Peyer's patch (tissue), 4 donors: Measurements from ENCODE around the gene COL27A1.

Source experiments
- POLR2A ChIP-seq, 2 donors: fragments of 450-650 bp; IDR thresholded peaks; one replicate each; pipeline ENCODE4 v1.5.1; 2017; ENCODE audit warnings: antibody characterized with exemption in 2 of 2, mild to moderate bottlenecking in 2 of 2, moderate library complexity in 2 of 2
- TF ChIP-seq, protein P1 (sequence below), 6 experiments: fragments of 450-650 bp in 4 of 6; fragments of 200-600 bp in 2 of 6; sonication (generic) in 1 of 6; IDR thresholded peaks; one replicate each; pipeline ENCODE4 v1.5.1; 2017 to 2019; ENCODE audit warnings: antibody characterized with exemption in 6 of 6, mild to moderate bottlenecking in 3 of 6, moderate library complexity in 1 of 6

DNA sequence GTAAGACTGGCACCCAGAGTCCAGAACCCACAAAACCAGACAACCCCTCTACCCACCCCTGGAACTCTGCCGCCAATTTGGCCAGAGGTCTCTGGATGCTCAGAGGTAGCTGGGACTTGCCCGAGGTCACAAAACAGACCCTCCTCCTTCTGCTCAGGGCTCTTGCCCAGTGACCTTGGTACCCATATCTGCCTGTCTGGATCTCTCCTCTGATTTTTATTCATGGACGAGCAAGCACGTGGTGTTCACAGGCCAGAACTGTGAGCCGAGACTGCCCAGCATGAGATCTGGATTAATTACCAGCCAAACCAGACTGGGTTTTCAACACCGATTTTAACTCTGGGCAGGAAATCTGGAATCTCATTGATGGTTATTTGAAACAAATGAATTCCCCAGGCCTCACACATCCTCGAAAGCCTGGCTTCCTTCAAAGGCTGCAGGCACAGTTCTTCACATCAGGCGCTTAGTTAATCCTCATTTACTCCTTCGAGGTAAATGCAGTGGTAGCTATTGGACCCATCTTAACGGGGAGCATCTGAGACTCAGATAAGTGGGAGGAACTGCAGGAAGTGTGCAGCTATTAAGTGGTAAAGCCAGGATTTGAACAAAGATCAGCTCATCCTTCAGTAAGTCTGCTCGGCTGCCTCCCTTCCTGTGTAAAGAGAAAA lies 21.4 kb downstream of the COL27A1 start:
- TF ChIP-seq, protein P1, sequence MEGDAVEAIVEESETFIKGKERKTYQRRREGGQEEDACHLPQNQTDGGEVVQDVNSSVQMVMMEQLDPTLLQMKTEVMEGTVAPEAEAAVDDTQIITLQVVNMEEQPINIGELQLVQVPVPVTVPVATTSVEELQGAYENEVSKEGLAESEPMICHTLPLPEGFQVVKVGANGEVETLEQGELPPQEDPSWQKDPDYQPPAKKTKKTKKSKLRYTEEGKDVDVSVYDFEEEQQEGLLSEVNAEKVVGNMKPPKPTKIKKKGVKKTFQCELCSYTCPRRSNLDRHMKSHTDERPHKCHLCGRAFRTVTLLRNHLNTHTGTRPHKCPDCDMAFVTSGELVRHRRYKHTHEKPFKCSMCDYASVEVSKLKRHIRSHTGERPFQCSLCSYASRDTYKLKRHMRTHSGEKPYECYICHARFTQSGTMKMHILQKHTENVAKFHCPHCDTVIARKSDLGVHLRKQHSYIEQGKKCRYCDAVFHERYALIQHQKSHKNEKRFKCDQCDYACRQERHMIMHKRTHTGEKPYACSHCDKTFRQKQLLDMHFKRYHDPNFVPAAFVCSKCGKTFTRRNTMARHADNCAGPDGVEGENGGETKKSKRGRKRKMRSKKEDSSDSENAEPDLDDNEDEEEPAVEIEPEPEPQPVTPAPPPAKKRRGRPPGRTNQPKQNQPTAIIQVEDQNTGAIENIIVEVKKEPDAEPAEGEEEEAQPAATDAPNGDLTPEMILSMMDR (IDR thresholded peaks at IDR 0.05) = no peak
- TF ChIP-seq POLR2A (IDR thresholded peaks at IDR 0.05) = no peak
